Measurements from ENCODE around the gene EPB41.
"Not testable (repeated sequence)": the region's sequence is repeated elsewhere in the genome, so short reads cannot be mapped to it uniquely, and the experiment has no call there.

EPB41 gene

DNA sequence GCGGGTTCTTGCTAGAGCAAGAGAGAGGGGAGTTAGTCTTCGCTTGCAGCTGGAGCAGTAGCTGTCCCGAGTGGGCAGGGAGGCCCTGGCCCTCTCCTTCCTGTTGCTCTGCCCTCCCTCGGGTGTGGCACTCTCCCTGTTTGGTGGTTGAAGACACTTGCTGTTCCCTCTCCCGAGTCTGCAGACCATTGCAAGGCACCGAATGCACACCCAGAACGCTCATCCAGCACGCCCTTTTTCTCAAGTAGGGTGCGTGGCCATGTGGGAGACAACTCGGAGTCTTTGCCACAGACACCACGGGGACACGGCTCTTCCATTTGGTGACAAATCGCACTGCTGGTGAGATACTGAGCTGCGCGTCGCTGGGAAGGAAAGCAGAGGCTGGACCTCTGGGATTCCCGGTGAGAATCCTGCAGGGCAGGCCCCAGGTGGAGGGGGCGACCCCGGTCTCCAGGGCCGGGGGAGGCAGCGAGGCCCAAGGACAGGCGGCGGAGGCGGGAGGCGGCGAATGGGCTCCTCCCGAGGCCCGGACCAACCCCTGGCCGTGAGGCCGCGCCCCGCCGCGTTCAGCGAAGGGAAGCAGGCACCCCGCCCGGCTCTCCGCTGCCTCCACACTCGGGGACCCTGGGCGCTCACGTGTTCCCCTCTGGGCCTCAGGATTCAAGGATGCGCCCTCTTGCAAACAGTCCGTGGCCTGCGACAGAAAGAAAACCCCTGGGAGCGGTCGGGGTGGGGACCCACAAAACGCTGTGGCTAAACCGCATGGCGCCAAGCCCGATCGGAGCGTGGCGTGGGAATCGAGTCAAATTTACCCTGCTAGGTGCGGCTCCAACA lies 219.7 kb downstream of the EPB41 start:
- DNase-seq (ENCODE audit: low read depth in 2 of 2): no peak

DNA sequence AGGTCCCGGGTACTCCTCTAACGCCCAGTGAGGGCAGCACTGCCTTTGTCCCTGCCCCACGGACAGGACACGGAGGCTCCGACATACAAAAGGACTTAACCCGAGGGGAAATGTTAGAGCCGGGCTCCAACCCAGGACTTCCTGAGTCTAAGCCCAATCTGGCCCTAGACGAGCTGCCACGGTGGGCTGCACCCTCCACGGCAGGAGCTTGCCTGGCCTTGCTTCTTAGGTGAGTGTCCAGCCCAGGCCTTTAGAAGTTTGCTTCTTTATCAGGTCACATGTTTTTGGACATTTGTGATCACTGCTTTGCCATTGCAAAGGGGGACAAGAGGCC lies 220.3 kb downstream of the EPB41 start:
- DNase-seq (ENCODE audit: low read depth in 2 of 2): no peak

- DNase-seq (ENCODE audit: low read depth in 2 of 2): no peak
Measured at GRCh38 chr1:29136391-29136915, 222.1 kb downstream of the EPB41 start.

DNA sequence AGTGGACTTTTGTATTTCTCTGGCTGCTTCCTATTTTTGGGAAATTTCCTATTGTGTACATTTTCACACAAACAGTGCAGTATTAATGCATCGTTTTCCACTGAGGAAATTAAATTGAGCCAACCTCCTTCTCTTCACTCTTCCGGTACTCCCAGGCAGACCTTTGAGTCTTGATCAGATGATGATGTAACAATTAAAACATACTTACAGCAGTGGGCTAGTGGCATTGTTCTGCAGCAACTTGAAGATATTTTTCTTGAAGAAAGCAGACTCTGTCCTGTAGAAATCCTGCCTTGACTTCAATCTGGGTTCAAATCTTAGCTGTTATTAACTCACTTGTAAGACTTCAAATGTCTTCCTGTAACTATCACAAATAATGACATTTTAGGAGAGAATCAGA lies 228.3 kb downstream of the EPB41 start:
- DNase-seq (ENCODE audit: low read depth in 2 of 2): no peak

DNA sequence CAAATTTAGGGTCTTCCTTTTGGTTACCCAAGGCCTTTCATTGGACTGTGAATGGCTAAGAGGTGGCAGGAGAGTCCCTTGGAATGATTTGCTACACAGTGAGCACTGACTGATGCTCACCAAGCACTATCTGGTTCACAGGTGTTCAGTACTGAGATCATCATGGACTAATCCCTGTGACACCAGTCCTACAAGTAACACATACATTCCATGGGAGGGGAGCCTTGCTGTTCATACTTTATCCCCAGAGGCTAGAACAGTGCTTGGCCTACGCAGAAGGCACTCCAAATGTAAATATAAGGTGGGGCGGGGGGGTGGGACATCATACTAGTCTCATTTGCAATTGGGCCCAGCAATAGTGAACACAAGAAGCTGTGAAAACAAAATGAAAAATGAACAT lies 229.8 kb downstream of the EPB41 start:
- DNase-seq (ENCODE audit: low read depth in 2 of 2): no peak

- no peak for DNase-seq (ENCODE audit: low read depth in 2 of 2)
Measured at GRCh38 chr1:29145739-29146437, 231.5 kb downstream of the EPB41 start.

DNA sequence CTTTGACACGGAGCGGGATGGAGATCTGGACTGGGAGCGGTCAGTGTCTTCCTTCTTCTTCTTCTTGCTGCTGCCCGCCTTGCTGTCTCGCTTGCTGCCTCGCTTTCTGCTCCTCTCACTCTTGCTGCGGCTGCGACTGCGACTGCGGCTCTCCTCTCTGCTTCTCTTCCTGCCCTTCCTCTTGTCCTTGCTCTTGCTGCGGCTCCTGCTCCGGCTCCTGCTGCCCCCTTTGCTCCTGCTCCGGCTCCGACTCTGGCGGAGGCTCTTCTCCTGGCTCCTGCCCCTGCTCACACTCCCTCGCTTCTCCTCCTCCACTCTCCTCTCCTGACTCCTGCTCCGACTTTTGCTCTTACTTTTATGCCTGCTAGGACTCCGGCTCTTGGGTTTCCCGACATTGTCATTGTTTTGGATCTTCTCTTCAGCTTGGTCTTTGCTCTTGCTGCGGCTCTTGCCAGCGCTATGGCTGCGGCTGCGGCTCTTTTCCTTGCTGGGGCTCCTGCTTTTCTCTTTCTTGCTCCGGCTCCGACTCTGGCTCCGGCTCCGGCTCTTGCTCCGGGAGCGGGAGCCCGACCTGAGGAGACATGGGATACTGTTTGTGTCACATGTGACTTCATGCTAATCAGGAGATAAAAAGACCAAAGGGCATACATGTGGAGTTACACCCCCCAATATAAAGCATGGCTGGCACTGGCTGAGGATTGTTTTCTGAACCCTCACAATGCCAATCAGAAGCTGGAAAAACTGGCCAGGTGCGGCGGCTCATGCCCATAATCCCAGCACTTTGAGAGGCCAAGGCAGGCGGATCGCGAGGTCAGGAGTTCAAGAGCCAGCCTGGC lies 234.5 kb downstream of the EPB41 start:
- DNase-seq (ENCODE audit: low read depth in 2 of 2): no peak

DNA sequence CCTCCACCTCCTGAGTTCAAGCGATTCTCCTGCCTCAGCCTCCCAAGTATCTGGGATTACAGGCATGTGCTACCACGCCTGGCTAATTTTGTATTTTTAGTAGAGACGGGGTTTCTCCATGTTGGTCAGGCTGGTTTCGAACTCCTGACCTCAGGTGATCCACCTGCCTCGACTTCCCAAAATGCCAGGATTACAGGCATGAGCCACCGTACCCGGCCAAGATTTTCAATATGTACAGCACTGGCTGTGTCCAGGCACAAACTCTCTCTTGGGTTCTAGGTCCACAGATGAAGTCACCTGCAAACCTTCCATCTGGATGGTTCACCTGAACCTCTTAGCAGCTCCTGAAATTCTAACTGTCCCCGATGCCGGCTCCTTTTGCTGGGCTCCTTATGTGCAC lies 236.0 kb downstream of the EPB41 start:
- not testable (repeated sequence) for DNase-seq (ENCODE audit: low read depth in 2 of 2)

GRCh38 chr1:29152046-29152805 lies 237.9 kb downstream of the EPB41 start:
- no peak for DNase-seq (ENCODE audit: low read depth in 2 of 2)

DNA sequence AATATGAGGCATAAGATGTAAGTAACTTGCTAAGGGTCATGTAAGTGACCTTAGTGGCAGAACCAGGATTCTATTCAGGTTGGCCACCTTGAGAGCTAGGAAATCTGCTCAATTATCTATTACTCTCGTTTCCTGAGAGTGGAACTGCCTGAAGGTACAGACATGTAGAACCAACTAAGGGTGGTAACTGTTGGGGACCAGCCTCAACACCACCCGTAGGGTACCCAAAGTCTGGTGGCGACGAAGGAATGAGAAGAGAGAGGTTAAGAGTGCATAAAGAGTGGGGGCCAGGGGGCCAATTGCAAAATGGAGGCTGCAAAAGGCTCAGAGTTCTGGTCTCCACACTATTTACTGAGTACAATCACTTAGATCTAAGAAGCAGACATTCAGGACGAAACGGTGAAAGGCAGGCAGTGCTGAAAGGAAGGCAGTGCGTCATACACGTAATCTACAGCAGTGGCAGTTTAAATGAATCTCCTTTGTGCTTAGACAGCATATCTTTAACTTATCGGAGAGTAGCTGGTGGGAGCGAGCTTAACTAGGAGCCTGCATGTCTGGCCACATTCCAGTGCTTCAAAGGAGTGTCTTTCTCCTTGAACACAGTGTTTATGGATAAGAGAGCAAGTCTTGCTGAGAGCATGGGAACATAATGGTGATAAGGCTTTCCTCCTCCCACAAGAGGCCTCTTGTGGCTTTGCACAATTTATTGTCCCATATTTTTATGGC lies 242.3 kb downstream of the EPB41 start:
- DNase-seq (ENCODE audit: low read depth in 2 of 2): no peak

DNA sequence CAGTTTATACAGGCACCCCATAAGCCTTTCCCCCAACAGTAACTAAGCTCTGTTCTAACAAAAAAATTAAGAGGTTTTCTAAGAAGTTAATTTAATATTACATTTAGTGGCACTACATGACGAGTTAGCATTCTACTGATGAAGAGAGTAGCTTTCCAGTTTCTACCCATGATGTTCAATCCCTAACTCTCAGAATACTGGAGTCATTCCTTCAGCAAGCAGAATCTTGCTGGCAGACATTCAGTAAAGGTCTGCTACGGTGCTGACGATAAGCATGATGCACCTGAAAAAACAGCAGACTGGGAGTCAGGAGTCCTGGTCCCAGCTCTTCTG lies 242.9 kb downstream of the EPB41 start:
- DNase-seq (ENCODE audit: low read depth in 2 of 2): no peak

DNA sequence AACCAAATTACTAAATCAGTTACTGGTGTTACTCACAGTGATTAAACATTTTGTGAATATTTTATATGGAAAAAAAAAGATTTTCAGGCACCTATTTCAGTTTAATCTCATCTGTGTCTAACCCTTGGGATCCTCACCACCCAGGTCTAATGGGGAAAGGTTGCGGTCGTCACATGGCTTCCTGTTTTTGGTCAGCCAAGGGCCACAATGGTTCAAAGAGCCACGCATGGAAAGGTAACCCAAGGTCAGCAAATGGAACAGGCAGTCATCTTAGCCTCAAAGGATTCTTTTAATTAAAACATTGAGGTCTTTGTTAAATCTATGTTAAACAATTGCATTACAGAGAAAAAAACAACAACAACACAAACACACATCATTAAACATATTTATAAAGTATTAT lies 245.4 kb downstream of the EPB41 start:
- no peak for DNase-seq (ENCODE audit: low read depth in 2 of 2)

DNA sequence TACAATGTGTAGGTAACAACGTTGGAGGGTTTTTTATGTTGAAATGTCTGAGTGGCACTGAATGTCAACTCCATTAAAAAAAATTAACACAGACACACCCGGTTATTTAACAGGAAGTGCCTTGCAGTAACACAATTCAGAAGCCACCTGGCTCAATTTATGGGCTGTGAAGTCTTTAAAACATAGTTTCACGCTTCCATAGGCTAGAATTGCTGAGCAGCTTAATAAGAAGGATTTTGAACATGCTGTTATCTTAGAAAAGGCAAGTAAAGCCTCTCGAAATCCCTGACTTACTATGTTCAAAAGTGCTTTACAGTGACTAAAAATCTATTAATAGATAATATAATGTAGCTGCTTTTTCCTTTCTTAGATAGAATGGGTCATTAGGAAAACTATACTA lies 247.7 kb downstream of the EPB41 start:
- DNase-seq (ENCODE audit: low read depth in 2 of 2): no peak

DNA sequence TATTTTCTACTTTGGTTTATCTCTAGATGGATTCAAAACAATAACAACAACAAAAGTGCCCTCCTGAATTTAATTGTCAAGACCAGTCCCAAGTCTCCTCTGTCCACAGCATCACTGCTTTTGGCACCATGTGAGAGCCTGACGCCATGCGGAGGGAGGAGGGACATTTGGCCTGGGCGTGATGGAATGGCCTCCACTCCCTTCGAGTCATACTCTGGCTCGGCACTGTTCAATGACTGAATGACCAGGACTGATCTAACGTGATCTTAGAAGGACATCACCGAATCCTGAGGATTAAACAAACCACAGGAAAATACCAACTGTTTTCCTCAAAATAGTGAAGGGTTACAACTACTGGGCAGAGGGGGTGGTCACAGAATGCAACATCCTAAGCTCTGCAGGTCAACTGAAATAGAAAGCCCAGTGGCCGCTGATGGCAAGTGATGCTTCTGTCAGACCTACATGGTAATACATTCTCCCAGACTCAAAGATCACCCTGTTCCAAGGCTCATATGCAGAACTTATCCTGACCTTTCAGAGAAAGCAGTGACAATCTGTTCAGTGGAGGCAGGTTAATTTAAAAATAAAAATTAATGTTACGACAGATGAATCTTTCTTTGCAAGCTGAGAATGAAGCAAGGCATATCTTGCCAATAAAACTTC lies 248.2 kb downstream of the EPB41 start:
- no peak for DNase-seq (ENCODE audit: low read depth in 2 of 2)

GRCh38 chr1:29164588-29164987 lies 250.2 kb downstream of the EPB41 start:
- no peak for DNase-seq (ENCODE audit: low read depth in 2 of 2)

- DNase-seq (ENCODE audit: low read depth in 2 of 2): no peak
Measured at GRCh38 chr1:29166291-29166878, 252.0 kb downstream of the EPB41 start.

GRCh38 chr1:29167904-29168303 lies 253.5 kb downstream of the EPB41 start:
- no peak for DNase-seq (ENCODE audit: low read depth in 2 of 2)

Data from stimulated activated CD4-positive, alpha-beta T cell treated with anti-CD3 and anti-CD28 coated beads, Interleukin-15, amount 100 ng/mL, for 48 hours (primary cell).